Kidney (tissue), 14 donors: ENCODE measurements around the gene C11orf68. TPM values are rescaled to one million over a fixed set of nuclear protein-coding genes. Genes with fewer than 3 reads are reported as not detected.

Experiments
- DNase-seq, 5 donors: peaks; one replicate each; pipeline ENCODE4 v3.0.0-alpha.2; 2013 to 2020
- FAIRE-seq: peaks from 2 replicates; lab custom pipeline; 2012; peaks lifted over from hg19 to GRCh38; lab: Jason Lieb, UNC
- H3K27ac ChIP-seq, 2 donors: one replicate each; pipeline ENCODE4 v1.7.0; 2013; ENCODE audit warnings: low read depth in 2 of 2, low read length in 2 of 2, inconsistent platforms in 1 of 2
- H3K27me3 ChIP-seq: one replicate; pipeline ENCODE4 v1.7.1; 2013; ENCODE audit warnings: low read length, inconsistent platforms; ENCODE audit not compliant: control insufficient read depth, insufficient read depth
- H3K36me3 ChIP-seq, 3 donors: one replicate each; pipeline versions ENCODE4 v1.7.0 to v1.7.1; 2013; ENCODE audit warnings: low read length in 3 of 3, control low read depth in 1 of 3, inconsistent platforms in 1 of 3; ENCODE audit not compliant: insufficient read depth in 3 of 3, control insufficient read depth in 2 of 3
- H3K4me1 ChIP-seq, 3 donors: one replicate each; pipeline versions ENCODE4 v1.7.0 to v1.7.1; 2013; ENCODE audit warnings: low read length in 3 of 3, inconsistent platforms in 1 of 3, low read depth in 1 of 3; ENCODE audit not compliant: control insufficient read depth in 2 of 3, insufficient read depth in 2 of 3
- H3K4me3 ChIP-seq, 3 donors: one replicate each; pipeline versions ENCODE4 v1.7.0 to v1.8.1; 2013; ENCODE audit warnings: low read length in 3 of 3, control low read depth in 1 of 3, inconsistent platforms in 1 of 3
- H3K9ac ChIP-seq, 3 donors: one replicate each; pipeline versions ENCODE4 v1.7.0 to v1.7.1; 2013; ENCODE audit warnings: low read length in 3 of 3, control low read depth in 1 of 3, inconsistent platforms in 1 of 3
- H3K9me3 ChIP-seq, 3 donors: one replicate each; pipeline versions ENCODE4 v1.7.0 to v1.7.1; 2013; ENCODE audit warnings: low read length in 3 of 3, control low read depth in 1 of 3, inconsistent platforms in 1 of 3; ENCODE audit not compliant: control insufficient read depth in 2 of 3, insufficient read depth in 1 of 3
- CTCF ChIP-seq: IDR thresholded peaks from 3 replicates; pipeline ENCODE4 v1.5.1; 2012; ENCODE audit warnings: mild to moderate bottlenecking, moderate library complexity, borderline replicate concordance; ENCODE audit not compliant: insufficient read depth; ENCODE audit errors: extremely low read depth
- intact Hi-C: fragments of 100-400 bp; cut with DNase I; formaldehyde crosslinking; loops from one replicate; pipeline ENCODE4 v1.11.1; 2022
- polyA plus RNA-seq: library from polyadenylated mRNA; stranded (reverse); fragments of 350-450 nt; fragmentation: Illumina TruSeq; extraction: RNeasy Lipid Tissue Mini Kit (QIAGEN cat#74804); gene quantifications from one replicate; pipeline ENCODE4 v1.2.3, GENCODE V29; 2014; ENCODE audit warnings: low read depth, low replicate concordance; ENCODE audit not compliant: insufficient read depth
- total RNA-seq: library from RNA; stranded (reverse); fragmentation: NEBNext Ultra II Directional; extraction: Animal tissue kit (Norgen Biotek cat#: 25700); gene quantifications from one replicate; pipeline ENCODE4 v1.2.1, GENCODE V29; 2021
- donor health status: control.
- donor health status: control.
- donor health status: control.
- donor health status: control.
- donor health status: control.
- donor health status: DM: yes; HTN: yes; CAD: no.
- donor health status: Normal renal cell carcinoma (clear cell type).

The C11orf68 gene
- total and polyA plus RNA-seq, 2 donors from 2014 or later = 38.0 to 52.0 TPM

GRCh38 chr11:65945941-65946558 lies 27.2 kb upstream of the C11orf68 start:
- H3K9me3 ChIP-seq = no peaks in the 10 kb centered on the region
- H3K9ac ChIP-seq = no peak overlapping the region
- intact Hi-C loops = no loop called here
- peak in 1 of 5 donors; percentile 16 for DNase-seq
- no peaks in the 10 kb centered on the region for H3K36me3 ChIP-seq
- no peak for TF ChIP-seq CTCF
- H3K27me3 ChIP-seq = no peaks in the 10 kb centered on the region
- H3K27ac ChIP-seq = no peak overlapping the region
- H3K4me3 ChIP-seq = no peak overlapping the region
- no peaks in the 10 kb centered on the region for H3K4me1 ChIP-seq
- no peak for FAIRE-seq

- no peaks in the 10 kb centered on the region for H3K36me3 ChIP-seq
- no peak for TF ChIP-seq CTCF
- DNase-seq (peak in 2 of 5 donors; percentile 25 to 55), FAIRE-seq (no peak)
- intact Hi-C loops = no loop called here
- no peaks in the 10 kb centered on the region for H3K9me3 ChIP-seq
- H3K9ac ChIP-seq = no peak within 1 kb of the TSS
- H3K4me1 ChIP-seq = no peaks in the 10 kb centered on the region
- H3K27ac ChIP-seq = no peak within 1 kb of the TSS
- H3K4me3 ChIP-seq = no peak within 1 kb of the TSS
- H3K27me3 ChIP-seq = no peaks in the 10 kb centered on the region
These were observed 26.6 kb upstream of the C11orf68 start, which contains the start of gene TSGA10IP for GRCh38 chr11:65945430-65945911. TSS of gene TSGA10IP (plus strand) at chr11:65945480. CDS start at chr11:65945676, 196 bp downstream.

GRCh38 chr11:65944767-65945166 lies 25.9 kb upstream of the C11orf68 start:
- H3K27ac ChIP-seq = no peak overlapping the region
- no peaks in the 10 kb centered on the region for H3K27me3 ChIP-seq
- H3K4me3 ChIP-seq = no peak overlapping the region
- H3K36me3 ChIP-seq = no peaks in the 10 kb centered on the region
- TF ChIP-seq CTCF = no peak
- no peak for FAIRE-seq
- intact Hi-C loops = no loop called here
- H3K4me1 ChIP-seq = no peaks in the 10 kb centered on the region
- H3K9ac ChIP-seq = no peak overlapping the region
- no peaks in the 10 kb centered on the region for H3K9me3 ChIP-seq
- DNase-seq = peak in 1 of 5 donors; percentile 31

- H3K9ac ChIP-seq = no peak overlapping the region
- no peak for FAIRE-seq
- no peaks in the 10 kb centered on the region for H3K9me3 ChIP-seq
- no peak overlapping the region for H3K27ac ChIP-seq
- H3K4me1 ChIP-seq = no peaks in the 10 kb centered on the region
- no peaks in the 10 kb centered on the region for H3K27me3 ChIP-seq
- H3K36me3 ChIP-seq = no peaks in the 10 kb centered on the region
- no peak overlapping the region for H3K4me3 ChIP-seq
- intact Hi-C loops = no loop called here
- no peak for TF ChIP-seq CTCF
- DNase-seq = peak in 1 of 5 donors; percentile 26
These were observed 25.3 kb upstream of the C11orf68 start for GRCh38 chr11:65944191-65944590.
